ENCODE measurements around the gene CSNK2A3.

DNA sequence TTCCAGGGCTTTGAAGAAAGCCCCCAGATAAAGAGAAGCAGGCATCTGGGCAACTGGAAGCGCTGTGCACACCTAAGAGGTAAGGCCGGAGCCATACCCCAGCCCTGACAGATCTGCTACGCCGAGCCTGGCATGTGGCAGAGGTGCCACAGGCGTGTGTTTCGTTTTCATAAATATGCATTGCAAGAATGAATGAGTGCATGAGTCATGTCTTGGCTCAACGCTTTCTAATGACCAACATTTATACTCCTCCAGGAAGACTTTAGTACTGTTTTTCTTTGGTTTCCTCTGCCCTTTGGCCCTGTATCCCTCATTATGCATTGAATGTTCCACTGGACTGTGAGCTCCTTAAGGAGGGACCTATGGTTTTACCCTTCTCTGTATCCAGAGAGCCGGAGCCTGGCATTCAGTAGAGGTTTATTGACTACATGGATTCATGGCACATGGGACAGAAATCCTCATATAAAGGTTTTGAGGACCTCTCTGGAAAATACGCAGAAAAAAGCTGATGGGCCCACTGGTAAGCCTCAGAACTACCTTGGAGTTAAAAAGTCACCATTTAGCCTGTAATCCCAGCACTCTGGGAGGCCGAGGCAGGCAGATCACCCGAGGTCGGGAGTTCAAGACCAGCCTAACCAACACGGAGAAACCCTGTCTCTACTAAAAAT is 38.9 kb upstream of the CSNK2A3 start:
- TF ChIP-seq, protein P1, sequence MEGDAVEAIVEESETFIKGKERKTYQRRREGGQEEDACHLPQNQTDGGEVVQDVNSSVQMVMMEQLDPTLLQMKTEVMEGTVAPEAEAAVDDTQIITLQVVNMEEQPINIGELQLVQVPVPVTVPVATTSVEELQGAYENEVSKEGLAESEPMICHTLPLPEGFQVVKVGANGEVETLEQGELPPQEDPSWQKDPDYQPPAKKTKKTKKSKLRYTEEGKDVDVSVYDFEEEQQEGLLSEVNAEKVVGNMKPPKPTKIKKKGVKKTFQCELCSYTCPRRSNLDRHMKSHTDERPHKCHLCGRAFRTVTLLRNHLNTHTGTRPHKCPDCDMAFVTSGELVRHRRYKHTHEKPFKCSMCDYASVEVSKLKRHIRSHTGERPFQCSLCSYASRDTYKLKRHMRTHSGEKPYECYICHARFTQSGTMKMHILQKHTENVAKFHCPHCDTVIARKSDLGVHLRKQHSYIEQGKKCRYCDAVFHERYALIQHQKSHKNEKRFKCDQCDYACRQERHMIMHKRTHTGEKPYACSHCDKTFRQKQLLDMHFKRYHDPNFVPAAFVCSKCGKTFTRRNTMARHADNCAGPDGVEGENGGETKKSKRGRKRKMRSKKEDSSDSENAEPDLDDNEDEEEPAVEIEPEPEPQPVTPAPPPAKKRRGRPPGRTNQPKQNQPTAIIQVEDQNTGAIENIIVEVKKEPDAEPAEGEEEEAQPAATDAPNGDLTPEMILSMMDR (IDR thresholded peaks at IDR 0.05), result no peak
- TF ChIP-seq POLR2AphosphoS5 (IDR thresholded peaks at IDR 0.05) (no peak), POLR2A (IDR thresholded peaks at IDR 0.05) (no peak)

All from breast epithelium (tissue), 3 donors.